K562 (cell line): ENCODE data around the gene GOT1. TPM values are rescaled to one million over a fixed set of nuclear protein-coding genes. Genes with fewer than 3 reads are reported as not detected.

ENCODE experiments used
- ATAC-seq: fragments of 200-7000 bp; cut with Tn5 transposase; 3 replicates; pipeline ENCODE4 v1.9.1; 2020; ENCODE audit warnings: moderate library complexity
- BruUV-seq: library from RNA; stranded (reverse); fragments of 400-500 nt; replicated peaks from 2 replicates; lab custom pipeline; 2021; lab: Mats Ljungman, UMichigan
- CTCF ChIA-PET: fragments of 300-600 bp; formaldehyde crosslinking; extraction: SDS; loops from one replicate; lab custom pipeline; 2021; ENCODE audit warnings: low intra/inter-chr PET ratio; lab: Yijun Ruan, JAX
- POLR2A ChIA-PET: fragments of 300-600, 350-650 bp; sonication (Branson Sonifier 250); formaldehyde crosslinking; extraction: SDS; loops from one replicate; lab custom pipeline; 2021; ENCODE audit warnings: antibody characterized with exemption, inconsistent platforms; lab: Yijun Ruan, JAX
- DNase-seq, 4 experiments: peaks; one replicate each; pipeline versions ENCODE4 v3.0.0 to v3.0.0-alpha.2; 2011 to 2018; ENCODE audit warnings: low spot score in 3 of 4, mixed read lengths in 3 of 4; ENCODE audit errors: extremely low read depth in 1 of 4
- FAIRE-seq: peaks from 2 replicates; lab custom pipeline; 2011; peaks lifted over from hg19 to GRCh38; lab: Jason Lieb, UNC
- H2AFZ ChIP-seq: 2 replicates; pipeline ENCODE4 v1.6.0; 2011; ENCODE audit warnings: low read depth, low read length, control low read depth, inconsistent platforms
- H3K27ac ChIP-seq: fragments of 200-600 bp; 3 replicates; pipeline ENCODE4 v1.8.0; 2011; ENCODE audit warnings: low read depth, mild to moderate bottlenecking, control low read depth, inconsistent platforms, low read length, moderate library complexity, mixed read lengths; ENCODE audit errors: extremely low read depth
- H3K27me3 ChIP-seq, 2 experiments: fragments of 300-600 bp in 1 of 2; 2 replicates in 1 of 2; 3 replicates in 1 of 2; pipeline versions ENCODE4 v1.6.0 to v1.8.0; 2011; ENCODE audit warnings: inconsistent platforms in 2 of 2, low read length in 2 of 2, mild to moderate bottlenecking in 1 of 2, mixed read lengths in 1 of 2, moderate library complexity in 1 of 2; ENCODE audit not compliant: control insufficient read depth in 2 of 2, insufficient read depth in 2 of 2
- H3K36me3 ChIP-seq: fragments of 300-600 bp; 3 replicates; pipeline ENCODE4 v1.8.0; 2011; ENCODE audit warnings: mild to moderate bottlenecking, low read length, inconsistent platforms; ENCODE audit not compliant: control insufficient read depth, insufficient read depth
- H3K4me1 ChIP-seq, 2 experiments: fragments of 200-600 bp in 1 of 2; replicated peaks in 1 of 2; 2 replicates in 1 of 2; 3 replicates in 1 of 2; pipeline versions ENCODE4 v1.5.1 to v1.8.0; 2011; ENCODE audit warnings: inconsistent platforms in 2 of 2, low read length in 2 of 2, mild to moderate bottlenecking in 1 of 2, mixed read lengths in 1 of 2, moderate library complexity in 1 of 2; ENCODE audit not compliant: control insufficient read depth in 2 of 2, insufficient read depth in 2 of 2
- H3K4me2 ChIP-seq: 2 replicates; pipeline ENCODE4 v1.6.1; 2011; ENCODE audit warnings: low read length, control low read depth, inconsistent platforms, mixed read lengths; ENCODE audit not compliant: insufficient read depth
- H3K4me3 ChIP-seq: fragments of 200-600 bp; sonication (generic), shearing (Covaris generic); 2 replicates; pipeline ENCODE4 v1.5.1; 2016; ENCODE audit warnings: control low read depth, inconsistent platforms
- H3K79me2 ChIP-seq: fragments of 200-600 bp; 3 replicates; pipeline ENCODE4 v1.8.0; 2011; ENCODE audit warnings: low read length, inconsistent platforms; ENCODE audit not compliant: control insufficient read depth, insufficient read depth
- H3K9ac ChIP-seq, 2 experiments: 2 replicates each; pipeline versions ENCODE4 v1.6.0 to v1.6.1; 2011; ENCODE audit warnings: low read depth in 2 of 2, low read length in 2 of 2, control low read depth in 1 of 2, inconsistent platforms in 1 of 2, mild to moderate bottlenecking in 1 of 2, mixed read lengths in 1 of 2; ENCODE audit not compliant: insufficient read depth in 1 of 2
- H3K9me1 ChIP-seq: one replicate; pipeline ENCODE4 v1.6.0; 2011; ENCODE audit warnings: inconsistent platforms, mild to moderate bottlenecking, low read length, moderate library complexity; ENCODE audit not compliant: control insufficient read depth, insufficient read depth
- H3K9me3 ChIP-seq: replicated peaks from 2 replicates; pipeline ENCODE4 v1.5.1; 2011; ENCODE audit warnings: low read depth, low read length, inconsistent platforms; ENCODE audit not compliant: control insufficient read depth, insufficient read depth
- H4K20me1 ChIP-seq: replicated peaks from 2 replicates; pipeline ENCODE4 v1.6.1; 2011; ENCODE audit warnings: low read length, inconsistent platforms, mixed read lengths; ENCODE audit not compliant: control insufficient read depth, insufficient read depth
- C11orf30 ChIP-seq: fragments of 450-650 bp; IDR thresholded peaks from 2 replicates; pipeline ENCODE4 v1.6.1; 2016; ENCODE audit warnings: low read depth, mild to moderate bottlenecking
- CBX2 ChIP-seq: fragments of 200-600 bp; sonication (generic); IDR thresholded peaks from one replicate; pipeline ENCODE4 v1.6.1; 2012; ENCODE audit warnings: mild to moderate bottlenecking, low read length, inconsistent platforms; ENCODE audit not compliant: insufficient read depth, poor library complexity, severe bottlenecking
- DIDO1 ChIP-seq: fragments of 450-650 bp; IDR thresholded peaks from 2 replicates; pipeline ENCODE4 v1.6.1; 2016; ENCODE audit warnings: low read depth, missing biosample characterization, missing genetic modification characterization
- ID3 ChIP-seq, 2 experiments: fragments of 250-450 bp in 1 of 2; fragments of 450-650 bp in 1 of 2; sonication (Bioruptor Pico) in 1 of 2; IDR thresholded peaks; 2 replicates each; pipeline versions ENCODE4 v1.6.1 to v1.8.0; 2016 to 2021; ENCODE audit warnings: mild to moderate bottlenecking in 2 of 2, moderate library complexity in 2 of 2, missing compliant biosample characterization in 1 of 2, missing genetic modification characterization in 1 of 2
- ILF3 ChIP-seq: fragments of 450-650 bp; IDR thresholded peaks from 2 replicates; pipeline ENCODE4 v1.6.1; 2018; ENCODE audit warnings: antibody characterized with exemption, mild to moderate bottlenecking, moderate library complexity, borderline replicate concordance
- MTA1 ChIP-seq: fragments of 450-650 bp; IDR thresholded peaks from 2 replicates; pipeline ENCODE4 v1.6.1; 2017; ENCODE audit warnings: borderline replicate concordance
- POLR2A ChIP-seq: fragments of 450-650 bp; conservative IDR thresholded peaks from 2 replicates; pipeline ENCODE4 v1.6.1; 2016
- ZNF133 ChIP-seq: fragments of 250-450 bp; sonication (Bioruptor Pico); IDR thresholded peaks from 2 replicates; pipeline ENCODE4 v1.4.0; 2020; ENCODE audit warnings: mild to moderate bottlenecking
- ZNF695 ChIP-seq: fragments of 450-650 bp; formaldehyde crosslinking; IDR thresholded peaks from 2 replicates; pipeline ENCODE4 v1.4.0; 2020; ENCODE audit warnings: mild to moderate bottlenecking, moderate library complexity
- WGBS: fragments of 100-300 bp; shearing (Covaris generic); methylation state at CpG from one replicate; pipeline ENCODE4 v1.1.6; 2016; ENCODE audit warnings: low coverage, mixed read lengths; ENCODE audit not compliant: insufficient coverage; ENCODE audit errors: missing lambda C conversion rate; 5-methylcytosine and 5-hydroxymethylcytosine counted together
- in situ Hi-C: fragments of 300-500 bp; cut with MboI; formaldehyde crosslinking; loops from 4 replicates; pipeline ENCODE4 v1.15.0; 2018; ENCODE audit warnings: inconsistent platforms, mixed read lengths
- intact Hi-C: fragments of 100-400 bp; cut with micrococcal nuclease; formaldehyde crosslinking; loops from 2 replicates; pipeline ENCODE4 v1.14.2; 2022
- polyA plus RNA-seq, 8 experiments: library from polyadenylated mRNA; depleted of rRNA in 4 of 8; stranded (reverse) in 5 of 8; unstranded in 3 of 8; fragments of >200 nt; fragmentation: Nextera tagmentation in 2 of 8; fragmentation: Illumina TruSeq in 1 of 8; extraction: Ambion mirVana in 2 of 8; extraction: Trizol in 1 of 8; gene quantifications; 2 replicates each; pipeline versions ENCODE4 v1.2.1 to v1.2.3, GENCODE V29; 2011 to 2014; ENCODE audit warnings: inconsistent platforms in 1 of 8, missing spikeins in 1 of 8
- total RNA-seq, 7 experiments: library from RNA; depleted of rRNA in 6 of 7; stranded (reverse); fragments of >200 nt in 6 of 7; fragmentation: Illumina TruSeq in 2 of 7; extraction: Trizol in 2 of 7; gene quantifications; 2 replicates each; pipeline versions ENCODE4 v1.2.1 to v1.2.3, GENCODE V29; 2011 to 2021; ENCODE audit warnings: low replicate concordance in 1 of 7
- TF ChIP-seq, protein P1 (sequence below): fragments of 250-450 bp; sonication (Bioruptor Pico); IDR thresholded peaks from 2 replicates; pipeline ENCODE4 v1.8.0; 2021; ENCODE audit warnings: moderate library complexity, mild to moderate bottlenecking, inconsistent platforms
- TF ChIP-seq, protein P2 (sequence below), 2 experiments: fragments of 450-650 bp in 1 of 2; IDR thresholded peaks; 2 replicates each; pipeline ENCODE4 v1.6.1; 2011 to 2017; ENCODE audit warnings: low read depth in 2 of 2, antibody characterized with exemption in 1 of 2, borderline replicate concordance in 1 of 2, low read length in 1 of 2, mild to moderate bottlenecking in 1 of 2, mixed read lengths in 1 of 2; ENCODE audit not compliant: control insufficient read depth in 1 of 2

The GOT1 gene
- total and polyA plus RNA-seq, 9 of the 15 experiments (the other 6 are each of a cell fraction or from before 2014, with no cell fraction given) = 55.7 to 166 (median 75.4) TPM

DNA sequence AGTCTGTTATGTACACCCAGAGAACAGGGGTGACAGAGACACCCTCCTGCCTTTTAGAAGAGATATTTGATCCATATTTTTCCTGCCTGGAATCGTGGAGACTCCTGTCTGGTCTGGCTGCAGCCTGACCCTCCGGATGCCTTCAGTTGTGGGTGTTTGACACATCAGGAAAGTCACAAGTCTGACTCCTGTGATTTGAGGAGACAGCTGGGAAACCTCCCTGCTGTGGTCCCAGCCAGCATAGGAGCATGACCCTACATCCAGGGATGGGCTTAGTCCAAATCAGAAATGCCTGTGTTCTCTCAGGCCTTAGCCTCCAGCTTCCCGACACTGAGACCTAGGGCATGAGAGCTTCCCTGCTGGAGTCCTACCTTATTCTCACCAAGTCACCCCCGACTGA, 43.4 kb downstream of the GOT1 start (continued):
- TF ChIP-seq CBX2 (no peak), POLR2A (no peak), C11orf30 (no peak)

- WGBS = 0% methylated on average over 1 of the region's 1 CpG
- no peak overlapping the region for H3K4me2 ChIP-seq
- TF ChIP-seq ZNF133 = no peak
- TF ChIP-seq DIDO1 (tag) = no peak
- TF ChIP-seq, protein P1, sequence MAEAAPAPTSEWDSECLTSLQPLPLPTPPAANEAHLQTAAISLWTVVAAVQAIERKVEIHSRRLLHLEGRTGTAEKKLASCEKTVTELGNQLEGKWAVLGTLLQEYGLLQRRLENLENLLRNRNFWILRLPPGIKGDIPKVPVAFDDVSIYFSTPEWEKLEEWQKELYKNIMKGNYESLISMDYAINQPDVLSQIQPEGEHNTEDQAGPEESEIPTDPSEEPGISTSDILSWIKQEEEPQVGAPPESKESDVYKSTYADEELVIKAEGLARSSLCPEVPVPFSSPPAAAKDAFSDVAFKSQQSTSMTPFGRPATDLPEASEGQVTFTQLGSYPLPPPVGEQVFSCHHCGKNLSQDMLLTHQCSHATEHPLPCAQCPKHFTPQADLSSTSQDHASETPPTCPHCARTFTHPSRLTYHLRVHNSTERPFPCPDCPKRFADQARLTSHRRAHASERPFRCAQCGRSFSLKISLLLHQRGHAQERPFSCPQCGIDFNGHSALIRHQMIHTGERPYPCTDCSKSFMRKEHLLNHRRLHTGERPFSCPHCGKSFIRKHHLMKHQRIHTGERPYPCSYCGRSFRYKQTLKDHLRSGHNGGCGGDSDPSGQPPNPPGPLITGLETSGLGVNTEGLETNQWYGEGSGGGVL = no peak
- TF ChIP-seq ILF3 = no peak
- no peak for TF ChIP-seq MTA1
- TF ChIP-seq, protein P2, sequence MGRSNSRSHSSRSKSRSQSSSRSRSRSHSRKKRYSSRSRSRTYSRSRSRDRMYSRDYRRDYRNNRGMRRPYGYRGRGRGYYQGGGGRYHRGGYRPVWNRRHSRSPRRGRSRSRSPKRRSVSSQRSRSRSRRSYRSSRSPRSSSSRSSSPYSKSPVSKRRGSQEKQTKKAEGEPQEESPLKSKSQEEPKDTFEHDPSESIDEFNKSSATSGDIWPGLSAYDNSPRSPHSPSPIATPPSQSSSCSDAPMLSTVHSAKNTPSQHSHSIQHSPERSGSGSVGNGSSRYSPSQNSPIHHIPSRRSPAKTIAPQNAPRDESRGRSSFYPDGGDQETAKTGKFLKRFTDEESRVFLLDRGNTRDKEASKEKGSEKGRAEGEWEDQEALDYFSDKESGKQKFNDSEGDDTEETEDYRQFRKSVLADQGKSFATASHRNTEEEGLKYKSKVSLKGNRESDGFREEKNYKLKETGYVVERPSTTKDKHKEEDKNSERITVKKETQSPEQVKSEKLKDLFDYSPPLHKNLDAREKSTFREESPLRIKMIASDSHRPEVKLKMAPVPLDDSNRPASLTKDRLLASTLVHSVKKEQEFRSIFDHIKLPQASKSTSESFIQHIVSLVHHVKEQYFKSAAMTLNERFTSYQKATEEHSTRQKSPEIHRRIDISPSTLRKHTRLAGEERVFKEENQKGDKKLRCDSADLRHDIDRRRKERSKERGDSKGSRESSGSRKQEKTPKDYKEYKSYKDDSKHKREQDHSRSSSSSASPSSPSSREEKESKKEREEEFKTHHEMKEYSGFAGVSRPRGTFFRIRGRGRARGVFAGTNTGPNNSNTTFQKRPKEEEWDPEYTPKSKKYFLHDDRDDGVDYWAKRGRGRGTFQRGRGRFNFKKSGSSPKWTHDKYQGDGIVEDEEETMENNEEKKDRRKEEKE (IDR thresholded peaks at IDR 0.05; ENCODE audit: borderline replicate concordance in 1 of 2, control insufficient read depth in 1 of 2, low read depth in 2 of 2, low read length in 1 of 2) = no peak
- TF ChIP-seq ZNF695 (CRISPR knock-in tag) = no peak
- no peak for TF ChIP-seq ID3 (CRISPR knock-in tag; IDR thresholded peaks at IDR 0.05)
- no peak for TF ChIP-seq ID3 (tag; IDR thresholded peaks at IDR 0.05)
- TF ChIP-seq, all 486 proteins: peak for 0
- in situ Hi-C loops (no loop called here), intact Hi-C loops (no loop called here)
- H3K27ac ChIP-seq = no peak overlapping the region
- DNase-seq = no peak
- H3K27me3 ChIP-seq = peaks cover 12 to 23% of the 10 kb centered on the region in 2 experiments
- no peaks in the 10 kb centered on the region for H3K9me3 ChIP-seq
- no peaks in the 10 kb centered on the region for H3K4me1 ChIP-seq
- H4K20me1 ChIP-seq = no peaks in the 10 kb centered on the region
- no TSS peak for BruUV-seq
- no peak overlapping the region for H3K9ac ChIP-seq
- ChIA-PET POLR2A (no interaction called here), CTCF (interaction anchor here (0.6 kb wide), 1 partner anchor 34 kb away, joined by 4 read pairs; no protein-coding TSS in a partner anchor)
- no peak overlapping the region for H3K4me3 ChIP-seq
- FAIRE-seq = no peak
- ATAC-seq = no peak
- no peaks in the 10 kb centered on the region for H3K79me2 ChIP-seq
- no peak overlapping the region for H2AFZ ChIP-seq
- no peaks in the 10 kb centered on the region for H3K9me1 ChIP-seq
- H3K36me3 ChIP-seq = no peaks in the 10 kb centered on the region
These were observed 48.2 kb downstream of the GOT1 start for GRCh38 chr10:99382176-99382575.
